Caki2 (cell line): ENCODE data around the gene AFAP1. TPM values are rescaled to one million over a fixed set of nuclear protein-coding genes. Genes with fewer than 3 reads are reported as not detected.

Source experiments
- DNase-seq: peaks from one replicate; pipeline ENCODE4 v3.0.0-alpha.2; 2015; ENCODE audit warnings: low read depth
- in situ Hi-C: cut with HindIII; loops from 2 replicates; pipeline ENCODE4 v1.10.0; 2016; ENCODE audit warnings: low sequenced_read_pairs, low pct_unique_long_range_greater_than_20kb, mixed read lengths
- total RNA-seq: library from RNA; depleted of rRNA; stranded (reverse); fragments of >200 nt; shearing (Covaris generic); gene quantifications from 2 replicates; pipeline ENCODE4 v1.2.3, GENCODE V29; 2014; ENCODE audit warnings: low replicate concordance

Gene AFAP1
- total RNA-seq, 1 experiment from 2014 or later: 16.1 TPM

DNA sequence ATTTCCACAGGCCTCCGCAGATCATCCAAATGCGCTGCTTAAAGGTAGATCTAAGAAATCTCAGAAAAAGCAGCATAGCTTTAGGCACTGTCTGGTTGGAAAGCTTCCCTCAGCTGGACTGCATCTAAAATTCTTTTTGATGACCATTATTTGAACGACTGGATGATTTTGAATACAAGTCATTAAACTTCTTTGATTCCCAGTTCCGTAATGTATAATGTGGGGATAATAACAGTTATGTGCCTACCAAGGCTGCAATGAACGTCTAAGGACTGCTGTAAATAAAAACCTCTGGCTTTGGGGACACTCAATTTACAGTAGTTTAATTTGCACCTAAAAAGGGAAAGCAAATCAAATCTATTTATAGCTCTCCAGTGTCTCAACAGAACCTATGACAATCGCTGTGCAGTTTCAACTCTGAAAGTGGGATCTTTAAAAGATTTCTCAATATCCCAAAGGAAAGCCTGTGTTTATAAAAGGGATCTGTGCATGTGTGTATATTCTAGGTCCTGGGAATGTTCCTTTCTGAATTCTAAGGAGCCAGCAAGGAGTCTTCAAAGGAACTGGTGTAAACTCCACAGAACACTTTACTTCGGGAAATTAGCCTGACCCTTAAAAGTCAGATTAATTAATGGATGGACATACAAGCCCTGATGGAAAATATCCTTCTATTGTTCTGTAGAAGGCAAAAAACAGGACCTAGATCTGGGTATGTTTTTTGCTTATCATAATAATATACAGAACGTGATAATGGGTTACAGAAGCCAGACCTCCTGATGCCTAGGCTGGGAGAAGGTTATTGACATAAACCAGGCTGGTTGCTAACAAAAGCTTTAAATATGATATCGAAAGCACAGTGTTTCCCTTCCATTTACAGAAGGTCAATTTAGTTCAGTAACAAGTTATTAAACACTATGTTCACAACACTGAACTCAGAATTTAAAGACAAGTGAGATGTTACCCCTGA lies 53.4 kb downstream of the AFAP1 start:
- no peak for DNase-seq
- in situ Hi-C loops: no loop called here

DNA sequence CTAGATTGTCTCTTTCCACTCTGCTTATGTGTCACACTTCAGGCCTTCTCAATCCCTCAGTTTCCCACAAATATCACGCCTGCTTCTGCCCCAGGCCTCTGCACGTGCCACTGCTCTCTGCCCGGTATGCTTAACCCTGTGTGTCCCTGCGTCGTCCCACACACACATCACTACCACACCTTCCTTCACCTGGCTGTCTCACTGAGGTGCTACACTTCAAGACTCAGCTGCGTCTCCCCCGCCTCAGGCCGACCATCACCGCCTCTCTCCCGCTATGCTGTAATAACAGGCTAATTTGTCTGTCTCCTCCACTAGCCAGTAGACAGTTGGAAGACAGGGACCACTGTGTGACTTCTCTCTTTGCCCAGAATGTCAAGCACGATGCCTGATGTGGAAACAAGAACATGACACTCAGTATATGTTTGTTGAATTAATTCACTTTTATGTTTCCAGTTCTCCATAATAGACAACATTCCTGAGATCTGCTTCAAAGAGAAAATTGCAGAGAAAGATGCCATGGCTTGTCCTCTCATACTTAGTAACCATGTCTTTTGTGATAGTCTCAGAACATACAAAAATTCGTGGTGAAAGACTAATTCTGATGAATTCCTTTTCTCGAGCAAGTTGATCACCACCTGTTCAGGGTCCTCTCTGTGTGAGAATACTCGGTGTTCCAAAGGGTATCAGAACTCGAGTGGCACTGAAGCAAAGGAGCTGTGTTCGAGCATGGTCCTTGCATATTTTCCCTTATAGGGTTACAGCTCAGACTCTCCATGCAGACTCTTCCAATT lies 54.2 kb downstream of the AFAP1 start:
- DNase-seq: no peak
- in situ Hi-C loops: no loop called here

DNA sequence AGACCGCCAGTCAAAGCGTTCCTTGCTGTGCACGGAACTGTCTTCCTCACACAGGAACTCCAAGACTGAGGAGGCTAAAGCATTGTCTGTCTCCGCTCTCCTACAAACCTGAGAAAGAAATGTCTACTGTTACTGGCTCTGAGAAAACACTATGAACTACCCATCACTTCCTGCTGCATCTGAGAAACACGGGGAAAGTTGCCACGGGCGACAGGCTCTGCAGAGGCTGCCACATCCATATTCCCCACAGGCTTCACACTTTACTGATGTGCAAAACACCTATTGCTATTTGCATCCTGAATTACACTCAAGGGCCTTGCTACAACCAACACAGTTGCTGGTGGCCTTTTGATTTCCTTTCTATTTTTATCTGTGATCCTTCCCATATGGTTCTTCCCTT lies 59.0 kb downstream of the AFAP1 start:
- in situ Hi-C loops: no loop called here
- DNase-seq: no peak

DNA sequence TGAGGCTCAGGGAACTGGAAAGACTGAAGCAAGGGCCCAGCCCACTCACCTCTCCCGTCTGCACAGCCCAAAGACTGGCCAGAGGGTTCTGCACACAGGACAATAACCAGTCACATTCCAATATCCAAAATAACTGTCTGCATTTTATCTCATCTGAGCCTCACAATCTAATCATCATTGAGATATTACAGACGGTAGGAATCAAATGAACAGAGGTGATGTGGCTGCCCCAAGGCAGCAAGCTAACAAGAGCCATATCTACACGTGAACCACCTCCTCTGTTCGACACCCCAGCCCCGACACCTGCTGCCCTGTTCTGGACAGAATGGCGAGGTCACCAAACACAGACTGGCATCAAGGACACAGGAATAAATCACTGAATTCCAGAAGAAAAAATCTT lies 60.5 kb downstream of the AFAP1 start:
- no peak for DNase-seq
- in situ Hi-C loops: no loop called here

DNA sequence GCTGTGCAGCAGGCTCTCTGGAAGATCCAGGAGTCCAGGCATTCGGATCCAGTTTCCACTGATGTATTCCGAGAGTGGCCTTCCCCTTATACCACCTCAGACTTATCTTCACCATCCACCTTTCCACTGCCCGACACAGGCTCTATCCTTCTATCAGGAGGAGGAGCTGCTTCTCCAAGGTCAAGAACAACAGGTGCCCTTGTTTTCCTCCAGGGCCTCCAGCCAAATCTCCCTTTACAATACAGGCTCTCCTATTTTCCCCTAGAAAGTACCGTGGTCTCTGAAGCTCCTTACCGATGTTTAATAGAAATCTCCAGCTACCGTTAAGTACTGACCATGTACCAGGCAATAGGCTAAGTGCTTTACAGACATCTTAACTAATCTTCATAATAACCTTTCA lies 61.3 kb downstream of the AFAP1 start:
- no peak for DNase-seq
- in situ Hi-C loops: no loop called here

DNA sequence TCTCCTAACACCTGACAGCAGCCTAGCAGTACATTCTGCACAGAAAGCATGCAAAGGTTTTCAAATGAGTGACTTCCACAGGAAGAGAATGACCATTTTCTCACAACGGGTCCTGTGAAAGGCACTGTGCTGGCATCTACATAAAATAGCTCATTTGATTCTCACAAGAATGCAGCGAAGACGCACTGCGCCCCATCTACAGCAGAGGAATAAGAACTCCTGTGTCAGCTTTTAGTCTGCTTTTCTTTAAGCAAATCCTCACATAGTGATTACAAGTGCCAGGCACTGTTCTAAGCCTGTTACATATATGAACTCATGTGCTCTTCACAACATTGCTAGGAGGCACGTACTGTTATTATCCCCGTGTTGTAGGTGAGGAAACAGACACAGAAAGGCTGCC lies 62.5 kb downstream of the AFAP1 start:
- in situ Hi-C loops: no loop called here
- DNase-seq: no peak

DNA sequence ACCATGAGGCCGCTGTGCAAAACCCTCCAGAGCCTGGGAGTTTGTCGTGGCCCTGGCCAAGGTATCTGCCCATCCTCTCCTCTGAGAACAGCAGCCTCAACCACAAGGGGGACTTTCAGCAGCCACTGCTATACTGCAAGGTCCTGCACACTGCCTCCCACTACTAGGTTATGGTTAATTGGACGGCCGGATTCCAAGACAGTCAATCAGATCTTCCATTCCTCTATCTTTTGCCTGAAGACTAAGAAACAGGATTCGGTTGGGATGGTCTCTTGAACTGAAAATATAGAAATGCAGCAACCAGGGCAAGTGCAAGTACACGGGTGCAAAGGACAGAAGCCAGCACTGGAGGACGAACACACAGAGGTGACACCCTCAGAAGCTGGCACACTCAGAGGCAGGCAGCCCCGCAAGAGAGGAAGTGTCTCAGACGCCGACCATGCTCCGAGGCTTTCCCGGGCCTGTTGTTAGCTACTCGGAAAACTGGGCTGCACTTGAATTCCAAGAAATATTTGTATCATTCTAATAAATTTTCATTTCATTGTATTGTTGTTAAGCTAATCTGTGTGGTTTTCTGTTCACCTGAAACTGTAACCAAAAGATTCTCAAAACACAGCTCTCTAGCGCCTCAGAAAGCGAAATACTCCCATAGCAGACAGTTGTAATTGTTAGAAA lies 63.3 kb downstream of the AFAP1 start:
- no peak for DNase-seq
- in situ Hi-C loops: no loop called here

DNA sequence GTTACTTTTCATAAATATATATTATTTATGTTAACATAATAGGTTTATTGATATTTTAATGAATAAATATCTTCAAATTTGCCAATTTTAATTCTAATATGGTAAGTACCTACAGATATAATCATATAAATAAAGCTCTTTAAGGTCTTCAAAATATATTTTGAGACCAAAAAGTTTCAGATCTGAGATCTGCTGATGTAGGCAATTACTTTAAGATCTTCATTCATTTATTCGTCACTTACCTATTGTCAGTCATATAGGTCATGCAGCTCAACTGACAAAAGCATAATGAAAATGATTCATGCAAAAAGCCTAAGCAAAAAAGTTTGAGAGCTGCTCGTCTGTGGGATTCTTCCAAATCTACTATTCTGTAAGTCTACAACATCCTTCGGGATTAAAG lies 64.8 kb downstream of the AFAP1 start:
- no peak for DNase-seq
- in situ Hi-C loops: no loop called here

DNA sequence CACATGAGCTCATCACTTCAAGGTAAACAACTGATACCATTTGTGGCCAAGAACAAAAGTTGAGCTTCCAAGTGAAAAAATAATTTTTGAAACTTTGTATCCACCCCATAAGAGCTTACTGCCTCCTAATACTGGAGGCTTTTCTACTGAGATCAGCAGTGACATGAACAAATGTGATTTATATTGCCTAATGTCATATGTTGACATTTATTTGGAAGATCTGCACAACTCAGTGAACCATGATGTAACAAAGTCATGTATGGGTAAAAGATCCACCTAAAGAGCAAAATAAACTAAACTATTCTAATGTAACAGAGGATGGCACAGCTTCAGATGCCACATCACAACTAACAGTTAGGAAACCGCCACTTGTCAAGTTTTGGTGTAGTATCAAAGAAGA lies 65.8 kb downstream of the AFAP1 start:
- peak; percentile 20 for DNase-seq
- in situ Hi-C loops: no loop called here

DNA sequence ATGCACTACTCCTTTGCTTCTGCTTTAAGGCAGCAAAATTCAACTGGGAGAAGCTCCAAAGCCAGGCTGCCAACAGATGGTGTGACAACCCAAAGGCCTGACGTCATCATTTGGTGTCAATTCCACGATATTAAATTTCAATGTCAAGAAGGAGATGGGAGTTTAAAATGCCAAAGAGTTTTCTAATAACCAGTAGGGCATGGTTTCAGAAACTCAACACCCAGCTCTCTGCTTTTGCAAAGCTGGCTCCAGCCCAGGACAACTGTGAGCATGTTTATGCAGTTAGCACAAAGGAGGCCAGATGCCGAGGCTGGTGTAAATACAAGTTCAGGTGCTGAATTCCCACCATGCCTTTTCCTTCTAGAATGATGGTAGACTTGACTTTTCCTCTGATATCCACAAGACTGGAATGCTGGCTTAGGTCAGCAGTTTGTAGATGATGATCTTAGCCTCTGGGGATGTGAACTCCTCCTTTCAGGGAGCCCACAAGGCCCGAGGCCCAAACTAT lies 67.3 kb downstream of the AFAP1 start:
- no peak for DNase-seq
- in situ Hi-C loops: no loop called here

DNA sequence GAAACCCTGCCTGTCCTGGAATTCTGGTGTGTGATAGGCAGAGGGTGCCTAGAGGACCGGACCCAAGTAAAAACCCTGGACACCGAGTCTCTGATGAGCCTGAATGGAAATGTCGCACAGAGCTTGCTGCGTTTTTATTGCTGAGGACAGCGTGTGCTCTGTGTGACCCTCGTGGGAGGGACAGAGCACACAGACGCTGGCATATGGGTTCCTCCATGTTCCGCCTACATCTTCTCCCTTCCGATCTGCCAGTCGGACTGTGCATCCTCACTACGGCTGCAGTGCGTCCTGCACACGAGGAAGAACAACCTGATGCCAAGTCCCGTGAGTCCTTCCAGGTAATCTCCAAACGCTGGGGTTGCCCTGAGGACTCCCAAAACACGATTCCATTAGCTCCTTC lies 68.3 kb downstream of the AFAP1 start:
- no peak for DNase-seq
- in situ Hi-C loops: no loop called here

DNA sequence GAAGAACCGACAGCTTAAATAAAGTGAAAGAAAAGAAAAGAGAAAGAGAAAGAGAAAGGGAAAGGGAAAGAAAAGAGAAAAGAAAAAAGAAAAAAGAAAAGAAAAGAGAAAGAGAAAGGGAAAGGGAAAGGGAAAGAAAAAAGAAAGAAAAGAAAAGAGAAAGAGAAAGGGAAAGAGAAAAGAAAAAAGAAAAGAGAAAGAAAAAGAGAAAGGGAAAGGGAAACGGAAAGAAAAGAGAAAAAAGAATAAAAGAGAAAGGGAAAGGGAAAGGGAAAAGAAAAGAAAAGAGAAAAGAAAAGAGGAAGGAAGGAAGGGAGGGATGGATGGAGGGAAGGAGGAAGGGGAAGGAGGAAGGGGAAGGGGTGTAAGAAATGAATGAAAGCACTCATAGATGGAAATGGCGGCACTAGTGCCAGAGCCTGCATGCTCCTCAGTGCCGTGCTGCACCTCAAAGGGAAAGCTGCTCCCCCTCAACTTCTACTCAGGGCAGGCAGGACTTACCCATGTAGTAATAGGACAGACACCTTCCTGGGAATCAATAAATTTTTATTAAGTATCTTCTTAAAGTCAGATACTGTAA lies 70.7 kb downstream of the AFAP1 start:
- in situ Hi-C loops: no loop called here
- no peak for DNase-seq

DNA sequence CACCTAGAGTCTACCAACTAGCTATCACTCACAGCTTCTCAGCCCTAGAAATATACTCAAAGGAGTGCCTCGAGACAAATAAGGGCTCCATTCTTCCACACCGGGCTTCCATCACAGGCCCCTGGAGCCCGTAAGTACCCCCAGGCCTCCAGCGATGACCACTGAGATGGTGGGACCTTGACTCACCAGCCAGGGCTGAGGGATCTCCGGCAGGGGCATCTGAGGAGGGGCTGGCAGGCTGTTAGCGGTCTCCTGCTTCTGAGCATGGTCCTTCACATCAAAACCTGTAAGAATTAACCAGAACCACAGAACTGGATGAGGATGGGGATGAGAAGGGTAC lies 71.3 kb downstream of the AFAP1 start:
- DNase-seq: no peak
- in situ Hi-C loops: no loop called here

DNA sequence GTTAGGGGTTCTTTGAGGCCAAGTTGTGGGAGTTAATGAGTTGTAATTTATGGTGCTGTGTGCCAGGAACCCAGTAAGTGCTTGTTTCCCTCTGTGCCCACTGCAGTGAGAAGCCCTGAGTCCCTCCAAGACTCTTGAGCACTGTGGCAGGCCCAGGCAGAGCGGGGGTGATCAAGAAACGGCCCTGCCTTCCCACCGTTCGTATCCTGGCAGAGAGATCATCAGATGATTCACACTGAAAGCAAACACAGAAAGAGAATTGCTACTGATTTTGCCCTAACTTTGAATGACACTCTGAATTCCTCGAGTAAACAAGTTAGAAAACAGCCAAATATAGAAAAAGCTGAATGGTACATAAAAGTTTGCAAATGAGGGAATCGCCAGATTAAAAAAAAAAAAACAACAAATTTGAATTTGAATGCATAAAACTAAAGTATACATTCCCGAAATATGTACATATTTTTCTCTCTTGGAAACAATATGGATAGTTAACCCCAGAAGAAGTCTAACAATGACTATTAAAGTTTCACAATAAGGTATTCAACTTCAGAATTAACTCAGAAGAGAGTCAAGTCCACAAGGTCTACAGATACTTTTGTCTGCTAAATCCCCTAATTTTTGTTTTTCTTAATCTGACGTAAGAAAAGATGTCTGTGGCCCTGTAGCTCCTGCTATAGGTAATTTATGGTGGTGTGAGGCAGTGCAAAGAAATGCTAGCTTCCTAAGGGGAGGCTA lies 71.8 kb downstream of the AFAP1 start:
- DNase-seq: no peak
- in situ Hi-C loops: no loop called here

DNA sequence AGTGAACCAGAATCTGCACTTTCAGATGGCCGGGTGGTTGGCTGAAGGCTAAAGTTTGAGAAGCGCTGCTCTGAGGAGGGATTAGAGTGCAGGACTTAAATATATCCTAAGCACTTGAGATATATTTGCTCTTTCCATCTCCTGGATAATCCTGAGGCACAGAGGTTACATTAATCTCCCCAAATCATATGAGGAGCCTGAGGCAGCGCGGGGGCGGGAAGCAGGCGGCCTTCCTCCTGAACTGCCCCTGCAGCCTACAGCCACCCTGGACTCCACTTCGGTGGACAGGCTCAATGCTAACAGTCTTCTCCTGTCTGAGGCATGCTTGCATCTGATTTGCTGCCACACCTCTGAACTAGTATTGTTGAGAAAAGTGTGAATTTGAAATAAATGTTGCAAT lies 72.5 kb downstream of the AFAP1 start:
- no peak for DNase-seq

DNA sequence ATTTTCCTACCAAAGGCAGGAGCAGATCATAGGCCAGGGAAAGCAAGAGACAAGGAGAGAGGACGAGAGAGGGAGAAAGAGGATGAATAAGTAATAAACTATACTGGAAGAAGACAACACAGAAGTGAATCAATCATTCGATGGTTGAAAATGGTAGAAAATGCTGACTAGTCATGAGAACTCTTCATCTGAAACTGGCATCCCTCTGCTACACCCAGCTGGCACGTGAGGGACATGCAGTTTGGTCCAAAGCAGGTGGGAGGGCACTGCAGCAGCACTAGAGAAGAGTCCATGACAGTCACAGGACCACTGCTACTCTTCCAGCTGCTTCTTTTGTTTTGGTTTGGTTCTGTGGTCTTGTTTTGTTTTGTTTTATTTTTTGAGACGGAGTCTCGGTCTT lies 74.1 kb downstream of the AFAP1 start:
- DNase-seq: no peak
- in situ Hi-C loops: no loop called here

More for the DNA sequence above, 72.5 kb downstream of the AFAP1 start:
- in situ Hi-C loops: no loop called here

DNA sequence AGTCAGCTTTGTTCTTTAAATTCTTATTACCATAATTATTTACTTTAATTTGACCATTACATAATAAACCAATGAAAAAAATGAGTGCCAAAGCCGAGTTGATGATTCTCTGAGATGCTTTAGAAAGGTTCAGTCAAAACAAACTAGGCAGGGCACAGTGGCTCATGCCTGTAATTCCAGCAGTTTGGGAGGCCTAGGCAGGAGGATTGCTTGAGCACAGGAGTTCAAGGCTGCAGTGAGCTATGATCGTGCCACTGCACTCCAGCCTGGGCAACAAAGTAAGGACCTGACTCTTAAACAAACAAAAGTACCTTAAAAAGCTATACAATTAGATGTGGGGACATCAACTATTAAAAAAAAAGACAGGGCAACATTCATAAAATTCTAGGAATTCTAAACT lies 75.0 kb downstream of the AFAP1 start:
- in situ Hi-C loops: no loop called here

More for the DNA sequence above, 75.0 kb downstream of the AFAP1 start:
- no peak for DNase-seq
